ENCODE data around the gene DYSF. TPM values are rescaled to one million over a fixed set of nuclear protein-coding genes. Genes with fewer than 3 reads are reported as not detected.

Gene DYSF
- total RNA-seq, 2 donors from 2014 or later: 1.4 to 3.1 TPM

DNA sequence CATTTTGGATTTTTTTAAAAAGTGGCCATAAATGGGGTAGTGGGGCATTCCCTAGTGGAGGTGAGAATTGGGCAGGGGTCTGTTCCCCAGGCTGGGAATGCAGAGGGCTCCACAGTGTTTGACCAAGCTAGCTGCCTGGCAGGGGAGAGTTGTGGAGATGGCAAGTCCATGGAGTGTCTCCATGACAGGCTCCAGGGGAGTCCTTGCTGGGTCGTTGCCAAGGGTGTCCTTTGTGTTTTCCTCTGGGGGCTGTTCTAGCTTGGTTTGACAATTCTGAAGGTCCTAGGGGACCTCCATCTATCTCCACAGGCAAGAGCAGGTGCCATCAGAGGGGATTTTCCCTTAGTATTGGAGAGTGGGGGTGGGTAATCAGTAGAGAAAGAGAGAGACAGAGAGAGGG, 265.3 kb downstream of the DYSF start:
- no peaks in the 10 kb centered on the region for H3K9me3 ChIP-seq (ENCODE audit: control insufficient read depth, low read length)
- TF ChIP-seq, protein P1, sequence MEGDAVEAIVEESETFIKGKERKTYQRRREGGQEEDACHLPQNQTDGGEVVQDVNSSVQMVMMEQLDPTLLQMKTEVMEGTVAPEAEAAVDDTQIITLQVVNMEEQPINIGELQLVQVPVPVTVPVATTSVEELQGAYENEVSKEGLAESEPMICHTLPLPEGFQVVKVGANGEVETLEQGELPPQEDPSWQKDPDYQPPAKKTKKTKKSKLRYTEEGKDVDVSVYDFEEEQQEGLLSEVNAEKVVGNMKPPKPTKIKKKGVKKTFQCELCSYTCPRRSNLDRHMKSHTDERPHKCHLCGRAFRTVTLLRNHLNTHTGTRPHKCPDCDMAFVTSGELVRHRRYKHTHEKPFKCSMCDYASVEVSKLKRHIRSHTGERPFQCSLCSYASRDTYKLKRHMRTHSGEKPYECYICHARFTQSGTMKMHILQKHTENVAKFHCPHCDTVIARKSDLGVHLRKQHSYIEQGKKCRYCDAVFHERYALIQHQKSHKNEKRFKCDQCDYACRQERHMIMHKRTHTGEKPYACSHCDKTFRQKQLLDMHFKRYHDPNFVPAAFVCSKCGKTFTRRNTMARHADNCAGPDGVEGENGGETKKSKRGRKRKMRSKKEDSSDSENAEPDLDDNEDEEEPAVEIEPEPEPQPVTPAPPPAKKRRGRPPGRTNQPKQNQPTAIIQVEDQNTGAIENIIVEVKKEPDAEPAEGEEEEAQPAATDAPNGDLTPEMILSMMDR (conservative IDR thresholded peaks at IDR 0.05): no peak
- Mint-ChIP-seq H3K4me1 (peaks cover 14% of the 10 kb centered on the region), H3K27ac (no peak overlapping the region), H3K4me3 (no peak overlapping the region), H3K36me3 (ENCODE audit: low read depth) (no peaks in the 10 kb centered on the region), H3K27me3 (ENCODE audit: insufficient read depth) (peaks cover 6% of the 10 kb centered on the region), H3K9me3 (peaks cover 2% of the 10 kb centered on the region)
- no peaks in the 10 kb centered on the region for H3K4me1 ChIP-seq (ENCODE audit: control insufficient read depth, insufficient read depth, low read length)
- H3K4me3 ChIP-seq (ENCODE audit: low read length): no peak overlapping the region
- no peaks in the 10 kb centered on the region for H3K27me3 ChIP-seq (ENCODE audit: control insufficient read depth, insufficient read depth, low read length, poor library complexity, severe bottlenecking)
- no peak overlapping the region for H3K27ac ChIP-seq (ENCODE audit: low read depth, low read length)
- no peak overlapping the region for H3K9ac ChIP-seq (ENCODE audit: extremely low read depth, low read length, poor library complexity, severe bottlenecking)
- 75% methylated on average over 1 of the region's 1 CpG; no CpG with 5 or more reads in 1 of the 2 experiments for WGBS, 2 experiments (ENCODE audit: insufficient coverage in 1 of 2, insufficient read length in 1 of 2)
- no peak for DNase-seq
- H3K36me3 ChIP-seq (ENCODE audit: control insufficient read depth, insufficient read depth, low read length): no peaks in the 10 kb centered on the region

DNA sequence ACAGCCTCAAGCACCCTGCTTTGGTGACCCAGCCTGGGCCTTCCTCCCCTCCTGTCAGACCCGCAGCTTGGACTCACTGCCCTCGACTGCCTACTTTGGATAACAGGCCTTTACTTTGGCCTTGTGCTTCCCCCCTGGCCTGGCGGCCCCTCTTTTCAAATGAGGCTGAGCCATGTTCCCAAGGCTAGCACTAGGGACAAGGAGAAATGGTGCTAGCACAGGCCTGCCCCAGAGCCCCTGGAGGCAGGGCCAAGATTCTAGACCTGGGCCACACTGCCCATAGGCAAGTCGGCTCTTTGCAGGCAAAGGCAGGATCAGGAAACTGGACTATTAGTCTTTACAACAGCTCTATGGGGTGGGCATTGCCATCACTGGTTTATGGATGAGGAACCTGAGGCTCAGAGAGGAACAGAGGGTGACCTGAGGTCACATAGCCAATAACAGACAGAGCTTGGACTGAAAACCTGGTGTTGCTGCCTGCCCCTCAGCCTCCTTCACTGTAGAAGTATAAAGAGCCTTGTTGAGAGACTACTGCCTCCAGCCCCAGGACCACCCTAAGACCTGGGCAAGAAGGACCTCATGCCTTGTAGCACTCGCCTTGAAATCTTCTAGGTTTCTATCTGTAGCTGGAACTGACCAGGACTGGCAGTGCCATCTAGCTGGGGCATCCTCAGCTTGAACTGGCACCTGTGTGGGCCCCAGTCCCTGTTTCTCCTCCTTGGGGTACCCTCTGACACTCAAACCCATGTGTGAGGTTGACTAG, 266.3 kb downstream of the DYSF start:
- Histone ChIP-seq H3K27me3 (ENCODE audit: control insufficient read depth, insufficient read depth, low read length, poor library complexity, severe bottlenecking) (no peaks in the 10 kb centered on the region), H3K27ac (ENCODE audit: low read depth, low read length) (no peak overlapping the region), H3K4me3 (ENCODE audit: low read length) (no peak overlapping the region), H3K9me3 (ENCODE audit: control insufficient read depth, low read length) (peaks cover 3% of the 10 kb centered on the region), H3K4me1 (ENCODE audit: control insufficient read depth, insufficient read depth, low read length) (no peaks in the 10 kb centered on the region), H3K9ac (ENCODE audit: extremely low read depth, low read length, poor library complexity, severe bottlenecking) (no peak overlapping the region), H3K36me3 (ENCODE audit: control insufficient read depth, insufficient read depth, low read length) (no peaks in the 10 kb centered on the region)
- H3K27me3 Mint-ChIP-seq (ENCODE audit: insufficient read depth): peaks cover 6% of the 10 kb centered on the region
- H3K27ac Mint-ChIP-seq: no peak overlapping the region
- H3K9me3 Mint-ChIP-seq: peaks cover 6% of the 10 kb centered on the region
- TF ChIP-seq, protein P1 (conservative IDR thresholded peaks at IDR 0.05): no peak
- WGBS, 2 experiments (ENCODE audit: insufficient coverage in 1 of 2, insufficient read length in 1 of 2): 85 to 90% methylated on average over 4 to 5 of the region's 5 CpGs
- DNase-seq: no peak
- H3K36me3 Mint-ChIP-seq (ENCODE audit: low read depth): no peaks in the 10 kb centered on the region
- H3K4me1 Mint-ChIP-seq: peaks cover 14% of the 10 kb centered on the region
- no peak overlapping the region for H3K4me3 Mint-ChIP-seq

DNA sequence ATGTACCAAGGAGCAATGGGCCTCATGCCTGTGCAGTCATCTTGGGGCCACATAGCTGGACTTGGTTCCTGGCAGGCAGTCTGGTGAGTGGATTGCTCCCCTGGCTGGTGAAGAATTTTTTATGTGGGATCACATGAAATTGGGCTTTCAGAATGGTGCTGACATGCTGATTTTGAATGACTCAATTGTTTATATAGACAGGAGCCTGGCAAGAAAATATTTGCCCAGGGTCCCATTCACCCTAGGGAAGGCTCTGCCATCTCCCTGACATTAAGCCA, 266.9 kb downstream of the DYSF start:
- H3K27ac Mint-ChIP-seq: no peak overlapping the region
- H3K27me3 Mint-ChIP-seq (ENCODE audit: insufficient read depth): peaks cover 6% of the 10 kb centered on the region
- no peak for DNase-seq
- no peak overlapping the region for H3K4me3 ChIP-seq (ENCODE audit: low read length)
- no peaks in the 10 kb centered on the region for H3K36me3 Mint-ChIP-seq (ENCODE audit: low read depth)
- H3K27me3 ChIP-seq (ENCODE audit: control insufficient read depth, insufficient read depth, low read length, poor library complexity, severe bottlenecking): no peaks in the 10 kb centered on the region
- no peak overlapping the region for H3K27ac ChIP-seq (ENCODE audit: low read depth, low read length)
- peaks cover 14% of the 10 kb centered on the region for H3K4me1 Mint-ChIP-seq
- H3K9me3 ChIP-seq (ENCODE audit: control insufficient read depth, low read length): peaks cover 6% of the 10 kb centered on the region
- TF ChIP-seq, protein P1 (conservative IDR thresholded peaks at IDR 0.05): no peak
- peaks cover 6% of the 10 kb centered on the region for H3K9me3 Mint-ChIP-seq
- no peaks in the 10 kb centered on the region for H3K36me3 ChIP-seq (ENCODE audit: control insufficient read depth, insufficient read depth, low read length)
- no peak overlapping the region for H3K9ac ChIP-seq (ENCODE audit: extremely low read depth, low read length, poor library complexity, severe bottlenecking)
- no peaks in the 10 kb centered on the region for H3K4me1 ChIP-seq (ENCODE audit: control insufficient read depth, insufficient read depth, low read length)
- no peak overlapping the region for H3K4me3 Mint-ChIP-seq

Measured in endodermal cell (in vitro differentiated cells).